IgD-negative memory B cell (primary cell): ENCODE results near the gene RHOG. TPM values are rescaled to one million over a fixed set of nuclear protein-coding genes. Genes with fewer than 3 reads are reported as not detected.
A peak's percentile ranks its signal among the peaks of the same experiment; 100 is the strongest.
"Not testable (repeated sequence)": the region's sequence is repeated elsewhere in the genome, so short reads cannot be mapped to it uniquely, and the experiment has no call there.

Source experiments
- H3K27ac Mint-ChIP-seq, 3 donors: one replicate each; pipeline ENCODE4 v1.8.0; 2020 to 2022; ENCODE audit warnings: mild to moderate bottlenecking in 3 of 3, mixed read lengths in 3 of 3, moderate library complexity in 1 of 3
- H3K27me3 Mint-ChIP-seq: one replicate; pipeline ENCODE4 v1.8.0; 2021; ENCODE audit warnings: mixed read lengths
- H3K36me3 Mint-ChIP-seq: one replicate; pipeline ENCODE4 v1.8.0; 2020; ENCODE audit warnings: mild to moderate bottlenecking, mixed read lengths
- H3K4me1 Mint-ChIP-seq, 3 donors: one replicate each; pipeline ENCODE4 v1.8.0; 2020 to 2022; ENCODE audit warnings: mixed read lengths in 3 of 3, mild to moderate bottlenecking in 1 of 3
- H3K4me3 Mint-ChIP-seq, 4 donors: one replicate each; pipeline ENCODE4 v1.8.0; 2020 to 2022; ENCODE audit warnings: mild to moderate bottlenecking in 4 of 4, mixed read lengths in 4 of 4, moderate library complexity in 3 of 4
- H3K9me3 Mint-ChIP-seq, 3 donors: one replicate each; pipeline ENCODE4 v1.8.0; 2020 to 2021; ENCODE audit warnings: mixed read lengths in 3 of 3, mild to moderate bottlenecking in 1 of 3
- polyA plus RNA-seq: library from polyadenylated mRNA; unstranded; fragments of 300-500 nt; fragmentation: Illumina TruSeq; gene quantifications from one replicate; pipeline ENCODE4 v1.2.3, GENCODE V29; 2021

RHOG gene
- polyA plus RNA-seq, 1 donor from 2014 or later, result 199 TPM

DNA sequence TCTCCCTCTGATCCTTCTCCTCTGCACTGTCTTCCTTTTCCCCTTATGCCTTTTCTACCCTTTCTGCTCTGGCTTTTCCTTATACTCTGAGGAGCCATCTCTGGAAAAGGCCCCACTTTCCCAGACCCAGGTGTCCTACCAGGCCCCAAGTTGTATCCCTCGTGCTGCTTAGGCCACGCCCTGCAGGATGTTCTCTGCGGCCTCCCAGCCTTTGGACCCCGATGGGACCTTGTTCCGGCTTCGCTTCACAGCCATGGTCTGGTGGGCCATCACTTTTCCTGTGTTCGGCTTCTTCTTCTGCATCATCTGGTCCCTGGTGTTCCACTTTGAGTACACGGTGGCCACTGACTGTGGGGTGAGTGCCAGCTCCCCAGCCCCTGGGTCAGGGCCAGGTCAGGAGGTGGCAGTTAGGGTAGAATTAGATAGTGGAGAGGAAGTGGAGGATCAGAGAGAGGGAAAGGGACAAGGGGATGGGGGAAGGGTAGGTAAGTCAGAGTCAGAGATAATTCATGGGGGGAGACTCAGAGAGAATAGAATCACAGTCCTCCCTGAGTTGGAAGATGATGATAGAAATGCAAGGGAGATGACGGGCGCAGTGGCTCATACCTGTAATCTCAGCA, 23.5 kb downstream of the RHOG start:
- Mint-ChIP-seq H3K4me3 (peak overlapping the region in 1 of 4 donors; percentile 70), H3K36me3 (peaks cover 2% of the 10 kb centered on the region), H3K27me3 (no peaks in the 10 kb centered on the region), H3K9me3 (no peaks in the 10 kb centered on the region), H3K4me1 (peaks cover 0 to 1% (median 0%) of the 10 kb centered on the region in 3 donors), H3K27ac (peak overlapping the region in 1 of 3 donors; percentile 82)

DNA sequence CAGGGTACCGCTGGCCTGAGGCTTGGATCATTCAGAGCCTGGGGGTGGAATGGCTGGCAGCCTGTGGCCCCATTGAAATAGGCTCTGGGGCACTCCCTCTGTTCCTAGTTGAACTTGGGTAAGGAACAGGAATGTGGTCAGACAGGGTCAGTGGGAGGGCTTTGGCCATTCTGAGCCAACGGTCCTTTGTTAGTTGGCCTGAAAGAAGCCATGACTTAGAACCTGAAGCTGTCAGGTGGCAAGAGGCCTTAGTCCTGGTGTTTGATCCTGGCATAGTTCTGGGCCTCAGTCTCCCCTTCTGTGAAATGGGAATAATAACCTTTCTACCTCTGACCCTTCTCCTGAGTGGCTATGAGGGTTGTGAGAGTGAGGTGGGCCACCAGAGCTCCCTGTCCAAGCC, 24.1 kb downstream of the RHOG start:
- Mint-ChIP-seq H3K4me3 (no peak overlapping the region), H3K36me3 (peaks cover 2% of the 10 kb centered on the region), H3K9me3 (no peaks in the 10 kb centered on the region), H3K27me3 (no peaks in the 10 kb centered on the region), H3K4me1 (peaks cover 0 to 1% (median 0%) of the 10 kb centered on the region in 3 donors), H3K27ac (peak overlapping the region in 1 of 3 donors; percentile 82)

DNA sequence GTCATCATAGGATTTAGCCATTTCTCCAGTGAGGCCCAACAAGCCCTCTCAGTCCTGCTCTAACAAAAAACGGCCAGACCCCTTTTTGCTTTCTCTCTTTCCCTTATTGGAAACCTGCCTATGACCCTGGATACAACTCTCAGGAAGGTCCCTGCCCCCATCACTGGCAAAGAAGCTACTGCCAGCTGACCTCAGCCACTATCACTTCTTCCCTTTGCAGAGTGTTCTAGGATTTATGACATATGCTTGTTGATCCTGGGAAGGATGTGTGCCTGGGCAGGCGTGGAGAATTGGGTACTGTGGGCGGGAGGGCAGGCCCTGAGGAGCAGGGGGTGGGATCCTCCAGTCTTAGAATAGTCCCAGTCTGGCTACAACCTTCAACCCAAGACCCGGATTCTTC, 24.9 kb downstream of the RHOG start:
- H3K27me3 Mint-ChIP-seq, result no peaks in the 10 kb centered on the region
- no peak overlapping the region for H3K4me3 Mint-ChIP-seq
- peaks cover 0 to 3% (median 0%) of the 10 kb centered on the region in 3 donors for H3K4me1 Mint-ChIP-seq
- peaks cover 2% of the 10 kb centered on the region for H3K36me3 Mint-ChIP-seq
- H3K27ac Mint-ChIP-seq, result peak overlapping the region in 1 of 3 donors; percentile 92
- H3K9me3 Mint-ChIP-seq, result no peaks in the 10 kb centered on the region

DNA sequence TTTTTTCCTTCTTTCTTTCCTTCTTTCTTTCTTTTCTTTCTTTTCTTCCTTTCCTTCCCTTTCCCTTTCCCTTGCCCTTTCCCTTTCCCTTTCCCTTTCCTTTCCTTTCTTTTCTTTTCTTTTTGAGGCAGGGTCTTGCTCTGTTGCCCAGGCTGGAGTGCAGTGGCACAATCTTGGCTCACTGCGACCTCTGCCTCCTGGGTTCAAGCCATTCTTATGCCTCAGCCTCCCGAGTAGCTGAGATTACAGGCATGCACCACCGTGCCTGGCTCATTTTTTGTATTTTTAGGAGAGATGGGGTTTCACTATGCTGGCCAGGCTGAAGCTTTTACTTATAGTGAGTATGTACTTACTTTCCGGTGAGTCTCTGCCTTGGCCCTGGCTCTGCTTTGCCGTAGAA, 25.9 kb downstream of the RHOG start:
- H3K4me1 Mint-ChIP-seq, H3K9me3 Mint-ChIP-seq, H3K36me3 Mint-ChIP-seq, H3K27me3 Mint-ChIP-seq, H3K4me3 Mint-ChIP-seq: not testable (repeated sequence)
- peak overlapping the region in 1 of 3 donors; percentile 64 for H3K27ac Mint-ChIP-seq

DNA sequence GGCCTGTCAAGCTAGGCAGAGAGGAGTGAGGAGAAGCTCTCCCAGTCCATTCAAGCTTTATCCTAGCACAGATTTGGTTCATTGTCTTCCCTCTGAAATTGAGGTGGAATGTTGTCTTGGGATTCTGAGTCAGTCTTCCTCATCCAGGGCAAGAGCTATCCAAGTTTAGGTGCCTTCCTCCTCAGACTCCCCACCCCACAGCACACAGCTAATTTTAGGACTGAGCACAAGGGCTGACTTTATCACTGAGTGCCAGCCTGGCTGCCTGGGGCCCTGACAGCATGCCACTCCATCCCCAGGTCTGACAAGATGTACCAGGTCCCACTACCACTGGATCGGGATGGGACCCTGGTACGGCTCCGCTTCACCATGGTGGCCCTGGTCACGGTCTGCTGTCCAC, 29.8 kb downstream of the RHOG start:
- Mint-ChIP-seq H3K9me3 (no peaks in the 10 kb centered on the region), H3K36me3 (peaks cover 2% of the 10 kb centered on the region), H3K27ac (no peak overlapping the region), H3K4me1 (peaks cover 3 to 10% (median 7%) of the 10 kb centered on the region in 3 donors), H3K4me3 (peak overlapping the region in 1 of 4 donors; percentile 43), H3K27me3 (no peaks in the 10 kb centered on the region)

DNA sequence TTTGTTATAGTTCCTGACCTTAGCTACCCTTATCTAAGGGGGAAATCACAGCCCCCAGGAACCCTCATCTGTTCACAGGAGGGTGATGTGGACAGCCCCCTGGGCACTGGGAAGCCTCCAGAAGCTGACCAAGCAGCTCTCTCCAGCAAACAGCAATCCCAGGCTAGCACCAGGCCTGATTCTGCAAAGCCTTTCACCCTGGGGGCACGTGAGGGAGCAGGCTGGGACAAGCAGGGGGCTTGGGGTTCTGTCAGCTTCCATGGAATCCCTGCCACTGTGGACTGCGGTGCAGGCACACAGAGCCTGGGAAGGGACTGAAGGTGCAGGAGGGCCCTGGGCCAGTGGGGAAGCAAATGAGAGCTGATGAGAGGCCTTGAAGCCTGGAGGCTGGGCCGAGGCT, 30.3 kb downstream of the RHOG start:
- Mint-ChIP-seq H3K27ac (no peak overlapping the region), H3K27me3 (no peaks in the 10 kb centered on the region), H3K4me3 (peak overlapping the region in 1 of 4 donors; percentile 43), H3K9me3 (no peaks in the 10 kb centered on the region), H3K4me1 (peaks cover 3 to 10% (median 7%) of the 10 kb centered on the region in 3 donors), H3K36me3 (peaks cover 2% of the 10 kb centered on the region)

DNA sequence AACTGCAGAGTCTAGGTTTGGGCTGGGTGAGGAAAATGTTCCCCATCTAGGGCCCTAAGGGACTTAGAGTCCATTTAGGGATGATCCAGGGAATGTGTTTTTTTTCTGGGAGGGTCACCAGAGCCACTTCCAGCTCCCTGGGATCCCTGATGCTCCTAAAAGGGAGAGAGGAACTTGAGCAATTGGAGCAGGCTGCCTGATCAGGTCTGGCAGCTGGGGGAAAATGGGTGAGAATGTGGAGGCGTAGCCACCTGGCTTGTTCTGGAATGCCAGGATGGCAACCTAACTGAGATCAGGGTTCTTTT, 31.2 kb downstream of the RHOG start:
- Mint-ChIP-seq H3K4me1 (peaks cover 3 to 10% (median 7%) of the 10 kb centered on the region in 3 donors), H3K27me3 (no peaks in the 10 kb centered on the region), H3K4me3 (peak overlapping the region in 2 of 4 donors; percentile 43 to 93), H3K27ac (no peak overlapping the region), H3K36me3 (peaks cover 2% of the 10 kb centered on the region), H3K9me3 (no peaks in the 10 kb centered on the region)

DNA sequence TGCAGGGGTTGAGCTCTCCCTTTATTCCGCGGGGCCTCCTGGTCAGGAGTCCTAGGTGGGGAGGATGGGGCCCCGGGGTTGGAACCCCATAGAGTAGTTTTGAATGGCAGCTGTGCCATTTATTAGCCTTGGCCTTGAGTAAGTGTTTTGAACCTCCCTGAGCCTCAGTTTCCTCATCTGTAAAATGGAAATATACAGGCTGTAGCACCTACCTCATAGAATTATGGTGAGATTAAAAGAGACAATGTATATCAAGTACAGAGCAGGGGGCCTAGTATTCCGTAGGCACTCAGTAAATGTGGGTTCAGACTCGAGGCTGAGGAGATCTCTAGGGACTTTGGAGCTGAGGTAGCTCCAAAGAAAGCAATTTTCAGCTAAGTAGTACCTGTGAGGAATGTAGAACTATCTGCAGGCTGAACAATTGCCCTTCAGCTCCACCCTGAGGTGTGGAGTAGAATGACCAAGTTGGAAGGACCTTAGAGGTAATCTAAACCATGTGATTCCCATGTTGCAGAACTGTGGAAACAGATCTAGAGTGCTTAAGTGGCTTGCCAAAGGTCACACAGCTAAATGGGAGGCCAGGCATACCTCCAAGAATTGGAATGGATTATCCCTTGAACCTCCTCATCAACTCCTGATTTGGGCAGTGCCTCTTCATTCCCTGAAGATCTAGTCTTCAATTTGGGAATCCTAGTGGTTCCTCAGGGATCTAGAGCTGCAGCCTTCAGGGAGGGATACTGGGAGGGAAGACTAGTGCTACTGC, 31.7 kb downstream of the RHOG start:
- Mint-ChIP-seq H3K4me3 (peak overlapping the region; percentile 91 to 99 (median 94)), H3K9me3 (no peaks in the 10 kb centered on the region), H3K27me3 (no peaks in the 10 kb centered on the region), H3K4me1 (peaks cover 3 to 10% (median 7%) of the 10 kb centered on the region in 3 donors), H3K36me3 (peaks cover 2% of the 10 kb centered on the region), H3K27ac (peak overlapping the region; percentile 64 to 87 (median 71))

DNA sequence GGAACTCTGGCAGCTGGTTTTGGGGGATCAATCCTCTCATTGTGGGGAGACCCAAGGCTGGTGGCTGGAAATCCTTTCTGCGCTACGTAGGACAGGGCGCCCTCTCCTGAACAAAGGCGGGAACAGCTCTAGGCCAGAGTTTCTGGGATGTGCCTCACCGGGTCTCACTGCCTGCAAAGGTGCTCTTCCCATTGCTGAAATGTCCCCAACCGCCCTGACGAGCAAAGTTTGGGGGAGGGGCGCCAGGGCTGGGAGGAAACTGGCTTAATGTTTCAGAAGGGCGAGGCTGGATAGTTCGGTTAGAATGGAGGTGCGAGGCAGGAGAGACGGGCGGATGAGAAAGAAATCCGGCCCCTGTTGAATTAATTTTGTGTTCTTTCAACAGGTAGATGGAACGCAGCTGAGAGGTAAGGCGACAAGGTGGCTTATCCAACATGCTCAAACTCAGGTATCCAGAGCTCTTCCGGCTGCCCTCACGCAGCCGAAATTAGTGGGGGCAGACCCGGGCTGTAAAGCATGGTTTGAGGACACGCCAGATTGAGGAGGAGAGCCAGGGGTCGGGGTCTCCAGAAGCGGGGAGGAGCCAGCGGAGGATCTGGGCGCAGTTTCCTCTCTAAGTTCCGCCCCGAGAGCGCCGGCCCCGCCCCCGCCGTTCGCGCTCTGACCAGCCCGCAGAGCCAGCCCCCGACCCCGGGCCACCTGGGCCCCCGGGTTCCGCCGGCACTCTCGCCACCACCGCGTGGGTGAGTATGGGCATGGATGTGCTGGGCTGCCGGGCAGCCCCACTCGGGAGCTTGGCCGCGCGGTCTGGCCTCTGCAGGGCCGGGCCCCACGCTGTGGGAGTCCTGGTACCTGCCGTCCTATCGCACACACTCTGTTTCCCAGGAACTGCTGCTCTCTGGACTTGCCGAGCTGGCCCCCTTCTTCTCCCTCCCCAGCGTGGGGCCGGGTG, 32.6 kb downstream of the RHOG start, which contains the start of gene PGAP2:
PGAP2 (plus strand) TSS at position 652 of the 952 bp plus-strand sequence. CDS start 2,700 bp downstream, outside the sequence.
- Mint-ChIP-seq H3K4me1 (peaks cover 3 to 10% (median 7%) of the 10 kb centered on the region in 3 donors), H3K27me3 (no peaks in the 10 kb centered on the region), H3K27ac (peak within 1 kb of the TSS; percentile 78 to 98 (median 88)), H3K9me3 (no peaks in the 10 kb centered on the region), H3K36me3 (peaks cover 2% of the 10 kb centered on the region), H3K4me3 (peak within 1 kb of the TSS; percentile 91 to 99 (median 97))

DNA sequence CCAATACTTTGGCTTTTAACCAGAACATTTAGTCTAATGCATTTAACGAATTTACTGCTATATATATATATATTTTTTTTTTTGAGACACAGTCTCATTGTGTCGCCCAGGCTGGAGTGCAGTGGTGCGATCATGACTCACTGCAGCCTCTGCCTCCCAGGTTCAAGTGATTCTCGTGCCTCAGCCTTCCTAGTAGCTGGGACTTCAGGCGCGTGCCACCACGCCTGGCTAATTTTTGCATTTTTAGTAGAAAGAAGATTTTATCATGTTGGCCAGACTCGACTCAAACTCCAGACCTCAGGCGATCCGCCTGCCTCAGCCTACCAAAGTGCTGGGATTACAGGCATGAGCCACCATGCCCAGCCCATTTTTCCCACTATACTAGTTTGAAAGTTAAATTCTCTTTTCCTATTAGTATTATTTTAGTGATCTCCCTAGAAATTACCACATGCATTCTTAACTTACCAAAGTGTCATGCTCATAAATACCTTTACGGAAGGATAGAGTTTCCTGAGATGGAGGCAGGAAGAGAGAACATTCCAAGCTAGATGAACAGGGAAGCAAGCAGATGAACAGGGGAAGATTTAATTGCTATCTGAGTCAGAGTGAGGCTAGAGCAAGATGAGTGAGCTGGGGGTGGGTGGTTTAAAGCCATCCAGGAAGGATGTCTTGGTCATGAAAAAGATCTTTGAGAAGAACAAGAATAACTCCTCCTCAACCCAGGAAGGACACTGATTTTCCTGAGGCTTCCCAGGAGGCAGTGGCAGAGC, 36.8 kb downstream of the RHOG start:
- H3K4me3 Mint-ChIP-seq, result peak overlapping the region in 1 of 4 donors; percentile 45
- H3K36me3 Mint-ChIP-seq, result no peaks in the 10 kb centered on the region
- H3K27me3 Mint-ChIP-seq, result no peaks in the 10 kb centered on the region
- no peak overlapping the region for H3K27ac Mint-ChIP-seq
- no peaks in the 10 kb centered on the region for H3K9me3 Mint-ChIP-seq
- peaks cover 1 to 5% (median 4%) of the 10 kb centered on the region in 3 donors for H3K4me1 Mint-ChIP-seq

DNA sequence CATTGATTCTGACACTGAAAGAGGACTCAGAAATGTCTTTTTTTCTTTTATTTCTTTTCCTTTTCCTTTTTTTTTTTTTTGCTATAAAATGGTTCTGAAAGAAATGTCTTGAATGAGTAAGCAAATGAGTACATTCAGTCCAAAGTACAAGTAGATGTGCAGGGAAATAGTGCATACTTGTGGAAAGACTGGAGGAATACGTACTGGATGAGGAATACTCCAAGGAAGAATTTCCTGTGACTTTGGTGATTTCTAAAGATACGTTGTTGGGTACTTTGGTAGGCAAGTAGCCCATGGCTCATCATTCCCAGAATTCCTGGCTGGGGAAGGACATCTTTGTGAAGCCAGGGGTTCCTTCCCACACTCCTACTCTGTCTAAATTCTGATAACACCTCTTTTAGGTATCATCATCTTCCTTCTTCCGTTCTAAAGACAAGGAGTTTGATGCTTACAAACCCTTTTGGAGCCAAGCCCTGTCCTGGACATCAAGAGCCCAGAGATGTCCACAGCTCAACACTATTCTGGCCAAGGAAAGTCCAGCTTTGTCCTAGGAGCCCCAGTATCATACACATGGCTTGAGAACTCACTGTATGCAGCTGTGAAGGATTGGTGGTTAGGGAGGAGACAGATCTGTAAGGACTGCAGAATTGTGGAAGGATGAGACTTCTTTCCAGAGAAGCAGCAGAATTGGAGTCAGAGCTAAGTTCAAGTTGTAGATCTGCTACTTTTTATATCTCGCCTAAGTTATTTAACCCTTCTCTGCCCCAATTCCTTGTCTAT, 38.6 kb downstream of the RHOG start:
- no peaks in the 10 kb centered on the region for H3K9me3 Mint-ChIP-seq
- H3K27me3 Mint-ChIP-seq, result no peaks in the 10 kb centered on the region
- H3K27ac Mint-ChIP-seq, result peak overlapping the region in 1 of 3 donors; percentile 20
- H3K36me3 Mint-ChIP-seq, result no peaks in the 10 kb centered on the region
- H3K4me3 Mint-ChIP-seq, result peak overlapping the region in 1 of 4 donors; percentile 14
- H3K4me1 Mint-ChIP-seq, result peaks cover 4 to 5% (median 4%) of the 10 kb centered on the region in 3 donors

DNA sequence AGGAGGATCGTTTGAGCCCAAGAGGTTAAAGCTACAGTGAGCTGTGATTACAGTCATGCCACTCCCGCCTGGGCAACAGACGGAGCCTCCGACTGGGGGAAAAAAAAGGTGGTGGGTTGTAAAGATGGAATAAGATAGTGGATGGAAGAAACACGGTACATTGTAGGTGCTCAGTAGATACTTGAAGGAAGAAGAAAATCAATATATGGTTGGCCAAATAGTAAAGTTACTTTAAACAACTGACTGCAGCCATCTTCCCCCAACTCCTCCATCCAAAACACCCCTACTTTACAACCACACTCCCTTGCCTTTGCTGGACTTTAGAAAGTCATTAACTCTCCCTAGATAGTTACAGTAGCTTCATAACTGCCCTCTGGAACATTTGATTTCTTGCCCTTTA, 40.9 kb downstream of the RHOG start:
- H3K27ac Mint-ChIP-seq, result peak overlapping the region in 1 of 3 donors; percentile 63
- peaks cover 14 to 21% (median 18%) of the 10 kb centered on the region in 3 donors for H3K4me1 Mint-ChIP-seq
- no peaks in the 10 kb centered on the region for H3K27me3 Mint-ChIP-seq
- H3K9me3 Mint-ChIP-seq, result no peaks in the 10 kb centered on the region
- peak overlapping the region in 1 of 4 donors; percentile 88 for H3K4me3 Mint-ChIP-seq
- no peaks in the 10 kb centered on the region for H3K36me3 Mint-ChIP-seq

DNA sequence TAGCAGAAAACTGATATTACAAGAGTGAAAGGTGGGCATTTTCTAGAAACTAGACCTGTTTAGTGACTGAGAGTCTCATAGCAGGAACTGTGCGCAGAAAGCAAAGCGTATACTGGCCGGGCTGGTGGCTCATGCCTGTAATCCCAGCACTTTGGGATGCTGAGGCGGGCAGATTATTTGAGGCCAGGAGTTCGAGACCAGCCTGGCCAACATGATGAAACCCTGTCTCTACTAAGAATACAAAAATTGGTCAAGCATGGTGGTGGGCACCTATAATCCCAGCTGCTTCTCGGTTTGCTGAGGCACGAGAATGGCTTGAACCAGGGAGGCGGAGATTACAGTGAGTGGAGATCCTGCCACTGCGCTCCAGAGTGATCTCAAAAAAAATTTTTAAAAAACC, 41.6 kb downstream of the RHOG start:
- no peaks in the 10 kb centered on the region for H3K27me3 Mint-ChIP-seq
- peak overlapping the region; percentile 12 to 98 (median 90) for H3K4me3 Mint-ChIP-seq
- peak overlapping the region in 1 of 3 donors; percentile 46 for H3K27ac Mint-ChIP-seq
- H3K9me3 Mint-ChIP-seq, result no peaks in the 10 kb centered on the region
- no peaks in the 10 kb centered on the region for H3K36me3 Mint-ChIP-seq
- H3K4me1 Mint-ChIP-seq, result peaks cover 17 to 21% (median 21%) of the 10 kb centered on the region in 3 donors
